ENCODE results near the gene SIN3A.

- TF ChIP-seq, protein P1, sequence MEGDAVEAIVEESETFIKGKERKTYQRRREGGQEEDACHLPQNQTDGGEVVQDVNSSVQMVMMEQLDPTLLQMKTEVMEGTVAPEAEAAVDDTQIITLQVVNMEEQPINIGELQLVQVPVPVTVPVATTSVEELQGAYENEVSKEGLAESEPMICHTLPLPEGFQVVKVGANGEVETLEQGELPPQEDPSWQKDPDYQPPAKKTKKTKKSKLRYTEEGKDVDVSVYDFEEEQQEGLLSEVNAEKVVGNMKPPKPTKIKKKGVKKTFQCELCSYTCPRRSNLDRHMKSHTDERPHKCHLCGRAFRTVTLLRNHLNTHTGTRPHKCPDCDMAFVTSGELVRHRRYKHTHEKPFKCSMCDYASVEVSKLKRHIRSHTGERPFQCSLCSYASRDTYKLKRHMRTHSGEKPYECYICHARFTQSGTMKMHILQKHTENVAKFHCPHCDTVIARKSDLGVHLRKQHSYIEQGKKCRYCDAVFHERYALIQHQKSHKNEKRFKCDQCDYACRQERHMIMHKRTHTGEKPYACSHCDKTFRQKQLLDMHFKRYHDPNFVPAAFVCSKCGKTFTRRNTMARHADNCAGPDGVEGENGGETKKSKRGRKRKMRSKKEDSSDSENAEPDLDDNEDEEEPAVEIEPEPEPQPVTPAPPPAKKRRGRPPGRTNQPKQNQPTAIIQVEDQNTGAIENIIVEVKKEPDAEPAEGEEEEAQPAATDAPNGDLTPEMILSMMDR (conservative IDR thresholded peaks at IDR 0.05; ENCODE audit: low read length) = no peak
- no peak for TF ChIP-seq EZH2phosphoT487 (IDR thresholded peaks at IDR 0.05; ENCODE audit: borderline replicate concordance, low read depth, low read length)
Observed at GRCh38 chr15:75389791-75390382, 61.6 kb downstream of the SIN3A start.

All from OCI-LY7 (cell line).